T-helper 2 cell (primary cell): Measurements from ENCODE around the gene FAAP20.

Source experiments
- DNase-seq, 5 experiments: peaks; one replicate each; pipeline versions ENCODE4 v3.0.0 to v3.0.0-alpha.2; 2012 to 2022
- total RNA-seq, 2 donors: gene quantifications; one replicate each; lab custom pipeline; 2026; lab: John Stamatoyannopoulos, UW

Gene FAAP20, protein sequence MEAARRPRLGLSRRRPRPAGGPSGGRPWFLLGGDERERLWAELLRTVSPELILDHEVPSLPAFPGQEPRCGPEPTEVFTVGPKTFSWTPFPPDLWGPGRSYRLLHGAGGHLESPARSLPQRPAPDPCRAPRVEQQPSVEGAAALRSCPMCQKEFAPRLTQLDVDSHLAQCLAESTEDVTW
- total RNA-seq, result 16.2 to 17.4 reads per million in 2 donors

GRCh38 chr1:2194319-2194897, at the start of gene FAAP20:
TSS of gene FAAP20 (minus strand) at chr1:2194772. CDS start at chr1:2194749, 23 bp downstream.
- DNase-seq, result peak in 3 of 5 experiments; percentile 55 to 67 (median 55)

- no peak for DNase-seq
These were observed 48.5 kb upstream of the FAAP20 start for GRCh38 chr1:2242814-2243725.

GRCh38 chr1:2241820-2242219, 47.2 kb upstream of the FAAP20 start:
- no peak for DNase-seq

DNA sequence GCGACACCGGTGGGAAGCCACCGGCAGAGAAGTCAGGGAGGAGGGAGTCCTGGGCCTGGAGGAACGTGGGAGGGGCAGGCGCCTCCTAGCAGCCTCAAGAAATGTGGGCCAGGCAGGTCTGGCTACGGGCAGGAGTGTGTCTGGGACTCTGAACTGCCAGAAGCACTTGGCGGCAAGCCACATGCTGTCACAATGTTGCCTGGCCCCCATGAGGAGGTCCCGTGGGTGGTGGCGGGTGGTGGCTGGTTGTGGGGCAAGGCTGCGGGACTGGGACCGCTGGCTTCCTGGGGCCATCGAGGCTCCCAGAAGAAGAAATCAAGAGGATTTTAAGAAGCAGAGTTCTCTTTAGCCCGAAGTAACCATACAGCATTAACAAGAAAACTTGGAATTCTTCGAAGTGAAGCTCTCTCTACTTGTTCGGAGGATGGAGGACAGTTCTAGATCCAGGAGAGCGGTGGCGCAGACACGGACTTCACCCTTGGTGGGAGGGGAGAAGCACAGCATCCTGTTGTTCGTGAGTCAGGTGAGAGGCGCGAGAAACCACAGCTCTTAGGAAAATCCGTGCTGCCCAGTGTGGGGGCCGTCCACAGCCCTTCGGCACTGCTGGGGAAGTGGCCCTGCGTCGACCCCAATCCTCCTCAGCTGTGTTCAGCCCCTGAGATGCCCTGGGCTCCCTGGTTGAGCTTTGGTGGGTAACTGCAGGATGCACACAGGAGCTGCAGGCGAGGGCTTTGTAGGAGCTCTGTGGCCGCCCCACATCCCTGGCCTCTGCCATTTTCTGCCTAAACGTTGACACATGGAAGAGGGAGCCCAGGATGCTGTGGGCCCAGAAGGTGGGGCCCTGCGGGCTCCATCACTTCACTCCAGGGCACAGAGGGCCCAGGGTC, 45.9 kb upstream of the FAAP20 start:
- no peak for DNase-seq

GRCh38 chr1:2239384-2239985, 44.9 kb upstream of the FAAP20 start:
- DNase-seq, result no peak

DNA sequence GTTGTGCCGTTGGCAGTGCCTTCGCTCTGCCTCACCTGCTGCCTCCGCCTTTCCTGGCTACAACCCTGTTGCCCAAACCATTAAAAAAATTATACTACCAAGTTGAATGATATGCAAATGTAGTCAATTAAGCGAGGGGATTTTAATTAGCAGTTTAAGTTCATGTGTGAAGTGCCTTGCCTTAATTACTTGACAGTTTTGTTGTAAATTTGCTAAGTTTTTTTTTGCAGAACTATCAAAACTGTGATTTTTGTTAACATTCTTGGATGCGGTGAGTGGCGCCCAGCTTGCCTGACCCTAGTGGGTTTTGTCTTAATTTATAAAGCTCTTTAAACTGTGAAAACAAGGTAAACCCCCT, 44.4 kb upstream of the FAAP20 start:
- no peak for DNase-seq

DNA sequence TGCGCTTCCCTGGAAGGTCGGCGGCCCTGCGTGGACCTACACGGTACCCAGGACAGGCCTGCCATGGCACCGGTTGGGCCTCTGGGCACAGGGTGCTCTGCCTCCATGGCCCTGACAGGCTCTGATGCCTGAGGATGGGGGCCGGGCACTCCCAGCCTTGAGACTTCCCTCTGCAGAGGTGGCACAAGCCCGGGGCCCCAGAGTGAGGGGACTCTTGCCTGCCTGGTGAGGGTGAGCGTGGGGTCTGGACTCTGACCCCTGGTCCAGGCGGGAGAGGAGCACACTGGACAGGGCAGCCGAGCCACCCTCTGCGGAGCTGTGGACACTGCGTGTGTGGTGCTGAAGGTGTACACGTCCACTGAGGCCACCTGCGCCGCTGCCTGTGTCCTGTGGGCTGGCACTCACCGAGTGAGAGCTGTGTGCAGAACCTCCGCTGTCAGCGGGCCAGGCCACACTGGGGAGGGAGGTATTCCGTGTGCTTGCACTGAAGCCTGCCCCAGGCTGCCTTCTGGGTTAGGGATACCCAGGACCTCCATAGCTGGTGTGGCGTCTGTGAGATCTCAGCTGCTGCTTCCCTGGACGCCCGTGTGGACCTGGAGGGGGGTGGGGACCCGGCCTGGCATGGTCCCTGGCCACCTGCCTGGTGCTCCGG, 43.9 kb upstream of the FAAP20 start:
- DNase-seq, result no peak

DNA sequence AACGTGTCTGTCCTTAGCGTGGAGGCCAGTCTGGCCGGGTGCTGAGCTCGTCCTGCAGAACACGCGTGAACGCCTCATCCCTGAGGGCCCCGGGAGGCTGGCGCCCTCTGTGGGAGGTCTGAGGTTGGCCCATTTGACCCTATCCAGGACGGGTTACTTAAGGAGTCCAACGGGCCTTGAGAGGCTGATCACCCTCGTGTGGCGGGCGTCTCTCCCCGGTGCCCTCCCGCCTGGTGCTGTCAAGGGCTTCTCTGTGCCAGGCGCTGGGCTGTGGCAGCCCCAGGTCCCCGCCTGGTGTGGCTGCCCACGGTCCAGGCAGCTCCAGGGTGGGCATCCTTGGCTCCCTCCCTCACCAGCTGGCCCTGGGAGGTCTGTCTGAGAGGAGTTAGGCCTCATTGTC, 43.2 kb upstream of the FAAP20 start:
- DNase-seq, result peak in 1 of 5 experiments; percentile 11

- DNase-seq, result peak in 3 of 5 experiments; percentile 56 to 79 (median 67)
These were observed 42.4 kb upstream of the FAAP20 start for GRCh38 chr1:2236695-2237677.

DNA sequence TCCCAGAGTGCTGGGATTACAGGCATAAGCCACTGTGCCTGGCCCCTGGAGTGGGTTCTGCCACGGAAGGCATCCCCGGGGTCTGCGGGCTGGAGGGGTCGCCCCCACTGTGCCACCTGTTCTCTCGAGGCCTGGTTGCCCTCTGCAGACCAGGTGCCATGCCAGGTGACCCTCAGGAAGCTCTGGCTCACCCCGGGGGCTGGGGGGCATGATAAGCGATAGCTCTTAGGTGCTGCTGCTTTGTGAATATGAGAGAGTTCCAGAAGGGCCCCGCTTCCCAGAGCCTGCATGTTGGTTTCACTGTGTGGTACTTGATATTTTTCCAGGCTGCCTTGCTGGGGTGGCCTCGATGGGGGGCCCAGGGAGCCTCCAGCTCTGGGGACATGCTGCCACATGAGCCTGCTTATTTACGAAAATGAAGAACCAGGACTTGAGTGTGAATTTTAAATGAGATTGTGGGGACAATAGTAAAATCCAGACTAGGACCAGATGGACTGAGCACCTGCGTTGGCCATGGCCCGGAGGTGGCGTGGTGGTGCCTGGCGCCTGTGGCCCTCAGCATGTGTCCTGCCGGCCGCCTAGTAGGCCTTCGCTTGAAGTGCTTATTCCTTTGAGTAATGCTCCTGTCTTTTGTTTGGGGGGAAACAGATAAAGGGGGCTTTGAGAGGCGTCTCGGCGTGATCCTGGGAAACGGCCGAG, 40.9 kb upstream of the FAAP20 start:
- DNase-seq, result peak in 1 of 5 experiments; percentile 5

- peak in 2 of 5 experiments; percentile 42 to 76 for DNase-seq
These were observed 40.2 kb upstream of the FAAP20 start for GRCh38 chr1:2234762-2235113.

- peak in 3 of 5 experiments; percentile 51 to 93 (median 87) for DNase-seq
These were observed 39.6 kb upstream of the FAAP20 start for GRCh38 chr1:2233997-2234761.

- DNase-seq, result no peak
These were observed 38.9 kb upstream of the FAAP20 start for GRCh38 chr1:2233468-2233867.

DNA sequence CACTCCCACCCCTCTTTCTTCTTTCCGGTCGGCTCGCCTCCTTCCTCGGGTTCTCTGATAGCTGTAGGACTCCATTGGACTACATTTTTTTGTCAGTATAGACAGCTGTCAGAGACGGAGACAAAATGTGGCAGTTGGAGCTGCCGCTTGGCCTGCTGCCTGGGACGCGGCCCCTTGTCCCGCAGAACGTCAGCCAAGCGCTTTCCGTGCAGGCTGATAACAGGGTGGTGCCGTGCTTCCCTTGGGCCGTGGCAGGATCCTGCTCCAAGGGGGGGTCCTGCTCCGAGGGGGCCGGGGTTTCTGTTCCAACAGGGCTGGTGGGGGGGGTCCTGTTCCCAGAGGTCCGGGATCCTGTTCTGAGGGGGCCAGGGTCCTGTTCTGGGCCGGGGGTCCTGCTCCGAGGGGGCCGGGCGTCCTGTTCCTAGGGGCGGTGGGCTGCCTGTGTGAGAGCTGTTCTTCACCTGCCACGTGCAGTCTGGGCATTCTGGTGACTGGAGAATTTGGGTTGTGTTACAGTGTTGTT, 38.4 kb upstream of the FAAP20 start:
- peak in 1 of 5 experiments; percentile 41 for DNase-seq

DNA sequence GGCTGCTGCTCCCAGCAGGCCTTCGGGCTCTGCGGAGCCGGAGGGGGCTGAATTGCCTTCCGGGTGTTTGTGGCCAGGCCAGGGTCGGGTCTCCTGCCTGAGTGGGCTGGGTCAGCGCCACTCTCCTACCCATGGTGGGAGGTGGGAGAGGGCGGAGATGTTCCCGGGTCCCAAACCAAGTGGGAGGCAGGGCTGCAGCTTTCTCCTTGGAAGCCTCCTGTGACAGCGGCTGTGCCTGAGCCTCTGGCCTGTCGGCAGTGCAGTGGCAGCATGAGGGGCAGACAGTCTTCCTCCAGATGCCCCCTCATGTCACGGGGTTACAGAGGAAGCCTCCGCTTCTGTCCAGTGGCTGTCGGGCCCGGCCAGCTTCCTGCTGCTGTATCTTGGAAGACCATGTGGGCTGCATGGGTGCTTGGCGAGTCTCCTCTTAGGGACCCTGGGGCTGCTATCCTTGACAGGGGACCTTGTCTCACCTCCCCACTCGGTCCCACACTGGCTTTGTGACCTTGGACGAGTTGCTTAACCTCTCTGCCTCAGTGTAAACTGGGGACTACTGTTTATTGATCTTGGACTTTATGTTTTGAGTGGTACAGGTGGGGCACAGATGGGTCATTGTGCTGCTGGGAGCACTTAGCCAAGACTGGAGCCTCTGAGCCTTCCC, 37.8 kb upstream of the FAAP20 start:
- no peak for DNase-seq

GRCh38 chr1:2231532-2232254, 37.1 kb upstream of the FAAP20 start:
- peak; percentile 57 to 81 (median 68) for DNase-seq
